Neural crest cell (in vitro differentiated cells): ENCODE results near the gene LMBRD1. TPM values are rescaled to one million over a fixed set of nuclear protein-coding genes. Genes with fewer than 3 reads are reported as not detected.

Experiments
- DNase-seq: peaks from one replicate; pipeline ENCODE4 v3.0.0; 2021; ENCODE audit warnings: low read depth, mixed read lengths, low spot score
- H3K27ac Mint-ChIP-seq: one replicate; pipeline ENCODE4 v1.8.0; 2021; ENCODE audit warnings: mild to moderate bottlenecking, mixed read lengths; ENCODE audit not compliant: unreplicated experiment
- H3K27me3 Mint-ChIP-seq: 2 replicates; pipeline ENCODE4 v1.8.0; 2021; ENCODE audit warnings: low read depth, mild to moderate bottlenecking, mixed read lengths
- H3K36me3 Mint-ChIP-seq: 2 replicates; pipeline ENCODE4 v1.8.0; 2021; ENCODE audit warnings: low read depth, mild to moderate bottlenecking, mixed read lengths
- H3K4me1 Mint-ChIP-seq: 2 replicates; pipeline ENCODE4 v1.8.0; 2021; ENCODE audit warnings: mixed read lengths
- H3K4me3 Mint-ChIP-seq: one replicate; pipeline ENCODE4 v1.8.0; 2021; ENCODE audit warnings: mild to moderate bottlenecking, mixed read lengths
- H3K9me3 Mint-ChIP-seq: 2 replicates; pipeline ENCODE4 v1.8.0; 2021; ENCODE audit warnings: mixed read lengths
- total RNA-seq: library from RNA; stranded (reverse); gene quantifications from 2 replicates; pipeline ENCODE4 v1.2.1, GENCODE V29; 2021
- TF ChIP-seq, protein P1 (sequence below): fragments of 200-600 bp; sonication (generic); conservative IDR thresholded peaks from 2 replicates; pipeline ENCODE4 v1.5.0; 2021; ENCODE audit warnings: antibody characterized with exemption, mild to moderate bottlenecking

LMBRD1 gene
- total RNA-seq, 1 donor from 2014 or later = 17.2 TPM

DNA sequence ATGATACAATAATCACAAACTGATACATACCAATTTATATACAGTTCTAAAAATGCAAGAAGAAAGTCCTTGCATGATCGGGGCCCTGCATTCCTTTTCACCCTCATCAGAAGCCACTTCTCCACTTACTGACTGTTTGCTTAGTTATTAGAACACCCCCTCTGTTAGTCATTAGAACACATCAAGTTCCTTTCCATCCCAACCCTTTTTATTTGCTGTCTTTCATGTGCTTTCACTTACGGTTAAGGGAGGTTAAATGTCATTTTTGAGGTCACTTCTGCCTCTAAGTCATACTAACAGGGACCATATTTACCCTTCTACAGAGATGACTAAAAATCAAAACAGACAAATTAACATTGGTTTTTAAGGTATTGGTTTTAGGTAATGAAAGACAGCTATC is 149.1 kb downstream of the LMBRD1 start:
- no peak for DNase-seq
- Mint-ChIP-seq H3K4me1 (no peaks in the 10 kb centered on the region), H3K36me3 (no peaks in the 10 kb centered on the region), H3K27me3 (no peaks in the 10 kb centered on the region), H3K9me3 (no peaks in the 10 kb centered on the region), H3K4me3 (no peak overlapping the region), H3K27ac (no peak overlapping the region)
- TF ChIP-seq, protein P1, sequence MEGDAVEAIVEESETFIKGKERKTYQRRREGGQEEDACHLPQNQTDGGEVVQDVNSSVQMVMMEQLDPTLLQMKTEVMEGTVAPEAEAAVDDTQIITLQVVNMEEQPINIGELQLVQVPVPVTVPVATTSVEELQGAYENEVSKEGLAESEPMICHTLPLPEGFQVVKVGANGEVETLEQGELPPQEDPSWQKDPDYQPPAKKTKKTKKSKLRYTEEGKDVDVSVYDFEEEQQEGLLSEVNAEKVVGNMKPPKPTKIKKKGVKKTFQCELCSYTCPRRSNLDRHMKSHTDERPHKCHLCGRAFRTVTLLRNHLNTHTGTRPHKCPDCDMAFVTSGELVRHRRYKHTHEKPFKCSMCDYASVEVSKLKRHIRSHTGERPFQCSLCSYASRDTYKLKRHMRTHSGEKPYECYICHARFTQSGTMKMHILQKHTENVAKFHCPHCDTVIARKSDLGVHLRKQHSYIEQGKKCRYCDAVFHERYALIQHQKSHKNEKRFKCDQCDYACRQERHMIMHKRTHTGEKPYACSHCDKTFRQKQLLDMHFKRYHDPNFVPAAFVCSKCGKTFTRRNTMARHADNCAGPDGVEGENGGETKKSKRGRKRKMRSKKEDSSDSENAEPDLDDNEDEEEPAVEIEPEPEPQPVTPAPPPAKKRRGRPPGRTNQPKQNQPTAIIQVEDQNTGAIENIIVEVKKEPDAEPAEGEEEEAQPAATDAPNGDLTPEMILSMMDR = no peak

DNA sequence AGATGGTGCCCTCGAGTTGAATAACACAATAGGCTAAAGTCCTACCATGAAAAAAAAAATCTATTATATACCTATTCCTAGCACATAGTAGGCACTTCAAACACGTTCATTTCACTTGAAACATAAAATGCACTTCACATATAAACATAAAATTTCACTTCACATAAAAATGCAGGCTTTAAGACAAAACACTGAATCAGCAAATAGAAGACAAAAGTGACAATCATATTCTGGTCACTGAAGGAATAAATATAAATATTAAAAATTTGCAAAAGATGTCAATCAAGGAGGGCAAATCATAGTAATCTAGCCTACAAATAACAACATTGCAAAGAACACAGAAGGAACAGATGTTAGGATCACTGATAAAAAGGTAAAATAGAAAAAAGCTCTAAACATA is 153.1 kb downstream of the LMBRD1 start:
- TF ChIP-seq, protein P1 = no peak
- Mint-ChIP-seq H3K4me1 (no peaks in the 10 kb centered on the region), H3K27ac (no peak overlapping the region), H3K36me3 (no peaks in the 10 kb centered on the region), H3K27me3 (no peaks in the 10 kb centered on the region), H3K9me3 (no peaks in the 10 kb centered on the region), H3K4me3 (no peak overlapping the region)
- DNase-seq = no peak

DNA sequence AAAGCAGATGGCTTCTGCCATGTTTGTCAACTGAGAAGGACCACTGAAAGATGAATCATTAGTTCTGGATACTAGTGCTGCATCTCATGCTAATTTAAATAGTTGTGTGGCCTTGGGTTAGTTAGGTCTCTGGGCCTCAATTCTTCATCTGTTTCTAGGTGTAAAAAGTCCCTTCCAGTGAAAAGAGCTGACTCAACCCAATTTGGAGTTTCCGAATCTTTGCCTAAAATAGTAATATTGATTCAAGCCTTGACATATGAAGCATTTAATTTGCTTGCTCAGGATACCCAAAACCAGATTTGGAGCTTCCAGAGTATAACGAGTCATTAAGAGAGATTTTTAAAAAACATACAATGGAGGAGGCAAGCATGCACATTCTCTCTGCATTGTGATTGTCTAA is 163.9 kb downstream of the LMBRD1 start:
- no peak overlapping the region for H3K4me3 Mint-ChIP-seq
- TF ChIP-seq, protein P1 = no peak
- H3K27me3 Mint-ChIP-seq = no peaks in the 10 kb centered on the region
- no peak for DNase-seq
- H3K4me1 Mint-ChIP-seq = peaks cover 8% of the 10 kb centered on the region
- H3K27ac Mint-ChIP-seq = no peak overlapping the region
- no peaks in the 10 kb centered on the region for H3K36me3 Mint-ChIP-seq
- peaks cover 2% of the 10 kb centered on the region for H3K9me3 Mint-ChIP-seq

DNA sequence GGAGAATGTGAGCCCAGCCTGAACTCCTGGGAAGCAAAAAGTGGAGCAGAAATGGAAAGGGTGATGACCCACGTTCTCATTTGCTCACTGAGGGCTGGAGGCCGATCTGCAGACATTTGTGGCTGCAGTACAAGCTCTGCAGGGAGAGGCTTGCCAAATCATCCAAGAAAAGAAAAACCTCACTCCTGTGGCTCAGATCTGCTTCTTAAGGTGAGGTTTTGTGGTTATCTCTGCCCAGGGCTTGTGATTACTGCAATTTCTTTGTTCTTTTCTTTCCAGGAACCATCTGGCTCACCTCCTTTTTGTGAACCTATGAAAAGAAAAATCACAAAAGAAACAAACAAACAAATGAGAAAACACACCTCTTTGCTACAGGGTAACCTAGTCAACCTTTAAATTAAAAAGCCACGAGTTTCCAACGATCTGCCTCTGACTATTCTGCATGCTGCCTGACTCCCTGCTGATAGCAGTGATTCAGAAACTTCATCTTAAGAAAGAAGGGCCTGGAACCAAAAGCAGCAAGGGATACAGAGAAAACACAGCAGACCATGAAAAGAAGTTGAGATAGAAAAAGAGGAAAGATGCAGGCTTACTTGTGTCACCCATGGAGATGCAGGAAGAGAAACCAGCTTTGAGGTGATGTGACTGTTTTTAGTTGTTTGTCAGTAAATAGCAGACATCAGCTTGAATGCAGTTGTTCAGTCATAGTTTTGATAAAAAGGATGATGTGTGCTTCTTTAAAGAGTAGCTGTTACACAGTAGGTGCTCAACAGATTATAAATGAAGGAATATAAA is 165.1 kb downstream of the LMBRD1 start:
- peak overlapping the region; percentile 21 for H3K27ac Mint-ChIP-seq
- DNase-seq = no peak
- no peaks in the 10 kb centered on the region for H3K27me3 Mint-ChIP-seq

DNA sequence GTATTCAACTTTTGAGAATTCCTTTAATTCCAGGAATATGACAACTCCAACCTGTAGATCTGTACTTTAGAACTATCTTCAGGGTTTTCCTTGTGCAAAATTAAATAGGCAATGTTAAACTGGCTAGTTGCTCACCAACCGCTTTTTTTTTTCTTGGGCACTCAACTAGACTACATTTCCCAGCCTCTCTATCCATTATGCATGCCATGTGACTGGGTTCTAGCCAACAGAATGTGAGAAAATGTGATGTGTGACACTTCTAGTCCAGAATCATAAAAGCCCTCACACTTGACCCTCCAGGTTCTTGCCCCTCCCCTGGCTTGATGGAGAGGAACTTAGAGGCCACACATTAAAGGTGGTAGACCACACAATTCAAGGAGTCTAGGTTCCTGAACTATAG is 166.0 kb downstream of the LMBRD1 start:
- no peak for DNase-seq
- H3K9me3 Mint-ChIP-seq = peaks cover 2% of the 10 kb centered on the region
- H3K4me3 Mint-ChIP-seq = no peak overlapping the region
- H3K27me3 Mint-ChIP-seq = no peaks in the 10 kb centered on the region
- H3K27ac Mint-ChIP-seq = no peak overlapping the region
- TF ChIP-seq, protein P1 = no peak
- peaks cover 8% of the 10 kb centered on the region for H3K4me1 Mint-ChIP-seq
- no peaks in the 10 kb centered on the region for H3K36me3 Mint-ChIP-seq

More for the DNA sequence above, 165.1 kb downstream of the LMBRD1 start:
- TF ChIP-seq, protein P1 = no peak
- Mint-ChIP-seq H3K4me1 (peaks cover 8% of the 10 kb centered on the region), H3K36me3 (no peaks in the 10 kb centered on the region), H3K4me3 (no peak overlapping the region), H3K9me3 (peaks cover 2% of the 10 kb centered on the region)
